ENCODE measurements around the gene THSD4.

The THSD4 gene

GRCh38 chr15:71088155-71088554, 27.1 kb upstream of the THSD4 start:
- Histone ChIP-seq H3K4me3 (ENCODE audit: control insufficient read depth in 1 of 7, extremely low read depth in 1 of 7, insufficient read depth in 4 of 7, low read depth in 2 of 7, low read length in 6 of 7) (no peak overlapping the region), H3K27ac (ENCODE audit: insufficient read depth in 1 of 2, low read depth in 1 of 2, low read length in 2 of 2, poor library complexity in 1 of 2, severe bottlenecking in 2 of 2) (no peak overlapping the region), H3K36me3 (ENCODE audit: control insufficient read depth in 4 of 4, insufficient read depth in 4 of 4, low read length in 3 of 4) (no peaks in the 10 kb centered on the region), H3K9me3 (ENCODE audit: control extremely low read depth in 1 of 5, control insufficient read depth in 4 of 5, insufficient read depth in 2 of 5, low read depth in 1 of 5, low read length in 4 of 5) (peaks cover 0 to 4% (median 0%) of the 10 kb centered on the region in 5 experiments), H3K27me3 (replicated peaks in 2 of 5; ENCODE audit: control insufficient read depth in 4 of 5, insufficient read depth in 5 of 5, low read length in 4 of 5) (peaks cover 0 to 7% (median 2%) of the 10 kb centered on the region in 5 experiments), H3K4me1 (ENCODE audit: control extremely low read depth in 1 of 4, control insufficient read depth in 4 of 4, insufficient read depth in 4 of 4, low read length in 3 of 4) (no peaks in the 10 kb centered on the region)
- ChIA-PET POLR2A (no interaction called here), CTCF (no interaction called here)
- no peak for DNase-seq

- CTCF ChIA-PET = no interaction called here
- no peaks in the 10 kb centered on the region for H3K36me3 ChIP-seq (ENCODE audit: control insufficient read depth in 4 of 4, insufficient read depth in 4 of 4, low read length in 3 of 4)
- no peak overlapping the region for H3K27ac ChIP-seq (ENCODE audit: insufficient read depth in 1 of 2, low read depth in 1 of 2, low read length in 2 of 2, poor library complexity in 1 of 2, severe bottlenecking in 2 of 2)
- no peak for DNase-seq
- peaks cover 0 to 4% (median 0%) of the 10 kb centered on the region in 5 experiments for H3K9me3 ChIP-seq (ENCODE audit: control extremely low read depth in 1 of 5, control insufficient read depth in 4 of 5, insufficient read depth in 2 of 5, low read depth in 1 of 5, low read length in 4 of 5)
- no CpG with 5 or more reads among the region's 1 CpG for WGBS (ENCODE audit: insufficient coverage)
- peaks cover 0 to 7% (median 2%) of the 10 kb centered on the region in 5 experiments for H3K27me3 ChIP-seq (replicated peaks in 2 of 5; ENCODE audit: control insufficient read depth in 4 of 5, insufficient read depth in 5 of 5, low read length in 4 of 5)
- no peak overlapping the region for H3K4me3 ChIP-seq (ENCODE audit: control insufficient read depth in 1 of 7, extremely low read depth in 1 of 7, insufficient read depth in 4 of 7, low read depth in 2 of 7, low read length in 6 of 7)
- no peaks in the 10 kb centered on the region for H3K4me1 ChIP-seq (ENCODE audit: control extremely low read depth in 1 of 4, control insufficient read depth in 4 of 4, insufficient read depth in 4 of 4, low read length in 3 of 4)
- POLR2A ChIA-PET = no interaction called here
Observed at GRCh38 chr15:71088683-71089082, 26.6 kb upstream of the THSD4 start.

GRCh38 chr15:71089801-71090200, 25.5 kb upstream of the THSD4 start:
- H3K27ac ChIP-seq (ENCODE audit: insufficient read depth in 1 of 2, low read depth in 1 of 2, low read length in 2 of 2, poor library complexity in 1 of 2, severe bottlenecking in 2 of 2) = no peak overlapping the region
- peaks cover 0 to 7% (median 2%) of the 10 kb centered on the region in 5 experiments for H3K27me3 ChIP-seq (replicated peaks in 2 of 5; ENCODE audit: control insufficient read depth in 4 of 5, insufficient read depth in 5 of 5, low read length in 4 of 5)
- peaks cover 0 to 4% (median 0%) of the 10 kb centered on the region in 5 experiments for H3K9me3 ChIP-seq (ENCODE audit: control extremely low read depth in 1 of 5, control insufficient read depth in 4 of 5, insufficient read depth in 2 of 5, low read depth in 1 of 5, low read length in 4 of 5)
- H3K4me1 ChIP-seq (ENCODE audit: control extremely low read depth in 1 of 4, control insufficient read depth in 4 of 4, insufficient read depth in 4 of 4, low read length in 3 of 4) = no peaks in the 10 kb centered on the region
- H3K4me3 ChIP-seq (ENCODE audit: control insufficient read depth in 1 of 7, extremely low read depth in 1 of 7, insufficient read depth in 4 of 7, low read depth in 2 of 7, low read length in 6 of 7) = no peak overlapping the region
- no CpG with 5 or more reads among the region's 1 CpG for WGBS (ENCODE audit: insufficient coverage)
- ChIA-PET POLR2A (no interaction called here), CTCF (no interaction called here)
- no peak for DNase-seq
- H3K36me3 ChIP-seq (ENCODE audit: control insufficient read depth in 4 of 4, insufficient read depth in 4 of 4, low read length in 3 of 4) = no peaks in the 10 kb centered on the region

GRCh38 chr15:71091601-71092000, 23.7 kb upstream of the THSD4 start:
- no peak overlapping the region for H3K4me3 ChIP-seq (ENCODE audit: control insufficient read depth in 1 of 7, extremely low read depth in 1 of 7, insufficient read depth in 4 of 7, low read depth in 2 of 7, low read length in 6 of 7)
- H3K4me1 ChIP-seq (ENCODE audit: control extremely low read depth in 1 of 4, control insufficient read depth in 4 of 4, insufficient read depth in 4 of 4, low read length in 3 of 4) = no peaks in the 10 kb centered on the region
- 100% methylated on average over 1 of the region's 1 CpG for WGBS (ENCODE audit: insufficient coverage)
- no peaks in the 10 kb centered on the region for H3K36me3 ChIP-seq (ENCODE audit: control insufficient read depth in 4 of 4, insufficient read depth in 4 of 4, low read length in 3 of 4)
- ChIA-PET POLR2A (no interaction called here), CTCF (interaction anchor here (1.2 kb wide), 1 partner anchor 14 kb away, joined by 4 read pairs; no protein-coding TSS in a partner anchor)
- peaks cover 0 to 4% (median 0%) of the 10 kb centered on the region in 5 experiments for H3K9me3 ChIP-seq (ENCODE audit: control extremely low read depth in 1 of 5, control insufficient read depth in 4 of 5, insufficient read depth in 2 of 5, low read depth in 1 of 5, low read length in 4 of 5)
- H3K27me3 ChIP-seq (replicated peaks in 2 of 5; ENCODE audit: control insufficient read depth in 4 of 5, insufficient read depth in 5 of 5, low read length in 4 of 5) = peaks cover 0 to 5% (median 0%) of the 10 kb centered on the region in 5 experiments
- DNase-seq = no peak
- no peak overlapping the region for H3K27ac ChIP-seq (ENCODE audit: insufficient read depth in 1 of 2, low read depth in 1 of 2, low read length in 2 of 2, poor library complexity in 1 of 2, severe bottlenecking in 2 of 2)

- Histone ChIP-seq H3K4me1 (ENCODE audit: control extremely low read depth in 1 of 4, control insufficient read depth in 4 of 4, insufficient read depth in 4 of 4, low read length in 3 of 4) (no peaks in the 10 kb centered on the region), H3K27ac (ENCODE audit: insufficient read depth in 1 of 2, low read depth in 1 of 2, low read length in 2 of 2, poor library complexity in 1 of 2, severe bottlenecking in 2 of 2) (no peak overlapping the region), H3K4me3 (ENCODE audit: control insufficient read depth in 1 of 7, extremely low read depth in 1 of 7, insufficient read depth in 4 of 7, low read depth in 2 of 7, low read length in 6 of 7) (no peak overlapping the region), H3K27me3 (replicated peaks in 2 of 5; ENCODE audit: control insufficient read depth in 4 of 5, insufficient read depth in 5 of 5, low read length in 4 of 5) (peaks cover 0 to 7% (median 0%) of the 10 kb centered on the region in 5 experiments), H3K36me3 (ENCODE audit: control insufficient read depth in 4 of 4, insufficient read depth in 4 of 4, low read length in 3 of 4) (no peaks in the 10 kb centered on the region), H3K9me3 (ENCODE audit: control extremely low read depth in 1 of 5, control insufficient read depth in 4 of 5, insufficient read depth in 2 of 5, low read depth in 1 of 5, low read length in 4 of 5) (peaks cover 0 to 4% (median 0%) of the 10 kb centered on the region in 5 experiments)
- WGBS (ENCODE audit: insufficient coverage) = 81% methylated on average over 3 of the region's 7 CpGs
- no peak for DNase-seq
- POLR2A ChIA-PET = no interaction called here
- CTCF ChIA-PET = interaction anchor here (1.2 kb wide), 1 partner anchor 14 kb away, joined by 4 read pairs; no protein-coding TSS in a partner anchor
Observed at GRCh38 chr15:71092056-71092600, 23.1 kb upstream of the THSD4 start.

GRCh38 chr15:71093054-71094024, 21.9 kb upstream of the THSD4 start:
- no peaks in the 10 kb centered on the region for H3K36me3 ChIP-seq (ENCODE audit: control insufficient read depth in 4 of 4, insufficient read depth in 4 of 4, low read length in 3 of 4)
- H3K9me3 ChIP-seq (ENCODE audit: control extremely low read depth in 1 of 5, control insufficient read depth in 4 of 5, insufficient read depth in 2 of 5, low read depth in 1 of 5, low read length in 4 of 5) = peaks cover 0 to 4% (median 0%) of the 10 kb centered on the region in 5 experiments
- H3K4me1 ChIP-seq (ENCODE audit: control extremely low read depth in 1 of 4, control insufficient read depth in 4 of 4, insufficient read depth in 4 of 4, low read length in 3 of 4) = no peaks in the 10 kb centered on the region
- DNase-seq = no peak
- ChIA-PET CTCF (no interaction called here), POLR2A (no interaction called here)
- H3K27ac ChIP-seq (ENCODE audit: insufficient read depth in 1 of 2, low read depth in 1 of 2, low read length in 2 of 2, poor library complexity in 1 of 2, severe bottlenecking in 2 of 2) = no peak overlapping the region
- WGBS (ENCODE audit: insufficient coverage) = 96% methylated on average over 11 of the region's 11 CpGs
- H3K27me3 ChIP-seq (replicated peaks in 2 of 5; ENCODE audit: control insufficient read depth in 4 of 5, insufficient read depth in 5 of 5, low read length in 4 of 5) = peaks cover 0 to 7% (median 0%) of the 10 kb centered on the region in 5 experiments
- no peak overlapping the region for H3K4me3 ChIP-seq (ENCODE audit: control insufficient read depth in 1 of 7, extremely low read depth in 1 of 7, insufficient read depth in 4 of 7, low read depth in 2 of 7, low read length in 6 of 7)

- DNase-seq = no peak
- POLR2A ChIA-PET = no interaction called here
- no CpG with 5 or more reads among the region's 2 CpGs for WGBS (ENCODE audit: insufficient coverage)
- H3K9me3 ChIP-seq (ENCODE audit: control extremely low read depth in 1 of 5, control insufficient read depth in 4 of 5, insufficient read depth in 2 of 5, low read depth in 1 of 5, low read length in 4 of 5) = peaks cover 0 to 3% (median 0%) of the 10 kb centered on the region in 5 experiments
- peaks cover 0 to 7% (median 0%) of the 10 kb centered on the region in 5 experiments for H3K27me3 ChIP-seq (replicated peaks in 2 of 5; ENCODE audit: control insufficient read depth in 4 of 5, insufficient read depth in 5 of 5, low read length in 4 of 5)
- CTCF ChIA-PET = no interaction called here
- no peak overlapping the region for H3K4me3 ChIP-seq (ENCODE audit: control insufficient read depth in 1 of 7, extremely low read depth in 1 of 7, insufficient read depth in 4 of 7, low read depth in 2 of 7, low read length in 6 of 7)
- H3K4me1 ChIP-seq (ENCODE audit: control extremely low read depth in 1 of 4, control insufficient read depth in 4 of 4, insufficient read depth in 4 of 4, low read length in 3 of 4) = no peaks in the 10 kb centered on the region
- no peaks in the 10 kb centered on the region for H3K36me3 ChIP-seq (ENCODE audit: control insufficient read depth in 4 of 4, insufficient read depth in 4 of 4, low read length in 3 of 4)
- H3K27ac ChIP-seq (ENCODE audit: insufficient read depth in 1 of 2, low read depth in 1 of 2, low read length in 2 of 2, poor library complexity in 1 of 2, severe bottlenecking in 2 of 2) = no peak overlapping the region
Observed at GRCh38 chr15:71094137-71094536, 21.1 kb upstream of the THSD4 start.
